ENCODE data around the gene RPL4.

RPL4 gene

DNA sequence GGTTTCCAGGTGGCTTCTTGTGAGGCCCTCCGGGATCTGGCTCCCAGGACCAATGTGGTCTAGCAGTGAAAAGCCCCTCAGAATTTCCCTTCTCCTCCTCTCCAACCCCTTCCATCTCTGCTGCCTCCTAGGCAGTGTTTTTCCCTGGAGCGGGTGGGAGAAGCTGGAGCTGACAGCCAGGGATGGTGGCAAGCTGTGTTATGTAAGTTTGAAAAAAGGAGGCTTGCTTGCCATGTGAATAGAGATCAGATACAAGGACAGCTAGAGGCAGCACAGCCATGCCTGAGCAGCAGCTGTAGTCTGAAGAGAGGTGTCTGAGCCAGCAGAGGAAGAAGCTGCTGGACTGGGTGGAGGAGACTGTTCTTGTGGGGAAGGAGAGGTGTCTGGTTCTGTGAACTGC, 27.6 kb downstream of the RPL4 start:
- Histone ChIP-seq H3K23ac (ENCODE audit: low read depth, low read length, poor library complexity) (peak overlapping the region; percentile 29), H3K4me1 (ENCODE audit: control insufficient read depth in 2 of 2, insufficient read depth in 1 of 2, low read depth in 1 of 2, low read length in 2 of 2) (peaks cover 6 to 16% of the 10 kb centered on the region in 2 donors), H2AFZ (ENCODE audit: low read length) (no peak overlapping the region), H2BK5ac (ENCODE audit: low read length) (no peak overlapping the region), H3K18ac (ENCODE audit: low read length) (no peak overlapping the region), H3K4me2 (ENCODE audit: insufficient read depth, low read length, poor library complexity, severe bottlenecking) (no peak overlapping the region), H3K27me3 (ENCODE audit: control insufficient read depth in 3 of 3, insufficient read depth in 3 of 3, low read depth in 1 of 3, low read length in 3 of 3) (no peaks in the 10 kb centered on the region), H4K8ac (ENCODE audit: low read depth, low read length) (no peak overlapping the region), H4K91ac (ENCODE audit: low read depth, low read length, poor library complexity) (no peak overlapping the region), H3K36me3 (replicated peaks in 1 of 2; ENCODE audit: control insufficient read depth in 2 of 2, insufficient read depth in 2 of 2, low read length in 2 of 2) (peaks cover 6 to 9% of the 10 kb centered on the region in 2 donors), H2AK5ac (ENCODE audit: low read depth, low read length) (no peak overlapping the region), H3K9ac (ENCODE audit: low read depth, low read length, poor library complexity) (no peak overlapping the region), H2BK120ac (ENCODE audit: low read depth, low read length) (no peak overlapping the region), H3K4ac (ENCODE audit: low read length) (no peak overlapping the region), H3K9me3 (replicated peaks in 1 of 2; ENCODE audit: control insufficient read depth in 2 of 2, insufficient read depth in 1 of 2, low read depth in 1 of 2, low read length in 2 of 2) (peaks cover 0 to 2% of the 10 kb centered on the region in 2 donors), H3K14ac (ENCODE audit: low read length) (no peak overlapping the region), H3K27ac (replicated peaks; ENCODE audit: low read length) (no peak overlapping the region), H2BK12ac (ENCODE audit: low read length) (no peak overlapping the region), H3K4me3 (ENCODE audit: low read length in 2 of 2) (no peak overlapping the region), H2BK15ac (ENCODE audit: low read length) (no peak overlapping the region), H3K79me1 (ENCODE audit: low read depth, low read length) (peaks cover 4% of the 10 kb centered on the region)
- no CpG with 5 or more reads among the region's 2 CpGs for WGBS, 2 donors (ENCODE audit: extremely low coverage in 2 of 2, insufficient read length in 2 of 2, insufficient replicate concordance in 1 of 2)
- no peak for DNase-seq (ENCODE audit: low spot score)

DNA sequence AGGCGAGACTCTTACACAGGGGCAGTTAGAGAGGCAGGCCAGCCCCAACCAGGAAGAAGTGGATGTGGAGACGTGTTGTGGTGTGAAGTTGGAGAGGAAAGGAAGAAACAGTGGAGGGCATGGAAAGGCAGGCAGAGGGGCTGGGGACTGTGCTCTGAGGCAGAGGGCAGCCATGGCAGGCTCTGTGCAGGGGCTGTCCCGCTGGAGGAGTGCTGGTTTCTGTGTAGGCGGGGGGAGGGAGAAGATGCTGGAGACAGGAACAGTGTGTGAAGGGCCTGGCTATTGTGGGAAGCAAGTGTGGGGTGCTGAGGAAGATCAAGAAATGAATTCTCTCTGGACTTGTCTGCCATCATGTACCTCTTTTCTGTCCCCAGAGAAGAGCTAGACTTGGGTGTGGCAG, 28.1 kb downstream of the RPL4 start:
- no peaks in the 10 kb centered on the region for H3K27me3 ChIP-seq (ENCODE audit: control insufficient read depth in 3 of 3, insufficient read depth in 3 of 3, low read depth in 1 of 3, low read length in 3 of 3)
- H3K27ac ChIP-seq (replicated peaks; ENCODE audit: low read length), result no peak overlapping the region
- H4K91ac ChIP-seq (ENCODE audit: low read depth, low read length, poor library complexity), result no peak overlapping the region
- H3K9ac ChIP-seq (ENCODE audit: low read depth, low read length, poor library complexity), result no peak overlapping the region
- H3K79me1 ChIP-seq (ENCODE audit: low read depth, low read length), result peaks cover 4% of the 10 kb centered on the region
- H3K36me3 ChIP-seq (replicated peaks in 1 of 2; ENCODE audit: control insufficient read depth in 2 of 2, insufficient read depth in 2 of 2, low read length in 2 of 2), result peaks cover 1 to 5% of the 10 kb centered on the region in 2 donors
- no peak overlapping the region for H4K8ac ChIP-seq (ENCODE audit: low read depth, low read length)
- DNase-seq (ENCODE audit: low spot score), result no peak
- no peak overlapping the region for H2BK12ac ChIP-seq (ENCODE audit: low read length)
- no peak overlapping the region for H3K23ac ChIP-seq (ENCODE audit: low read depth, low read length, poor library complexity)
- H3K4me1 ChIP-seq (ENCODE audit: control insufficient read depth in 2 of 2, insufficient read depth in 1 of 2, low read depth in 1 of 2, low read length in 2 of 2), result peaks cover 6 to 16% of the 10 kb centered on the region in 2 donors
- no peak overlapping the region for H2BK15ac ChIP-seq (ENCODE audit: low read length)
- no peak overlapping the region for H2AFZ ChIP-seq (ENCODE audit: low read length)
- no peak overlapping the region for H3K4ac ChIP-seq (ENCODE audit: low read length)
- peak overlapping the region; percentile 40 for H3K18ac ChIP-seq (ENCODE audit: low read length)
- no peak overlapping the region for H2BK5ac ChIP-seq (ENCODE audit: low read length)
- no peak overlapping the region for H3K14ac ChIP-seq (ENCODE audit: low read length)
- no peak overlapping the region for H3K4me3 ChIP-seq (ENCODE audit: low read length in 2 of 2)
- H3K9me3 ChIP-seq (replicated peaks in 1 of 2; ENCODE audit: control insufficient read depth in 2 of 2, insufficient read depth in 1 of 2, low read depth in 1 of 2, low read length in 2 of 2), result peaks cover 0 to 2% of the 10 kb centered on the region in 2 donors
- H2AK5ac ChIP-seq (ENCODE audit: low read depth, low read length), result no peak overlapping the region
- no CpG with 5 or more reads among the region's 4 CpGs for WGBS, 2 donors (ENCODE audit: extremely low coverage in 2 of 2, insufficient read length in 2 of 2, insufficient replicate concordance in 1 of 2)
- H2BK120ac ChIP-seq (ENCODE audit: low read depth, low read length), result no peak overlapping the region
- H3K4me2 ChIP-seq (ENCODE audit: insufficient read depth, low read length, poor library complexity, severe bottlenecking), result no peak overlapping the region

DNA sequence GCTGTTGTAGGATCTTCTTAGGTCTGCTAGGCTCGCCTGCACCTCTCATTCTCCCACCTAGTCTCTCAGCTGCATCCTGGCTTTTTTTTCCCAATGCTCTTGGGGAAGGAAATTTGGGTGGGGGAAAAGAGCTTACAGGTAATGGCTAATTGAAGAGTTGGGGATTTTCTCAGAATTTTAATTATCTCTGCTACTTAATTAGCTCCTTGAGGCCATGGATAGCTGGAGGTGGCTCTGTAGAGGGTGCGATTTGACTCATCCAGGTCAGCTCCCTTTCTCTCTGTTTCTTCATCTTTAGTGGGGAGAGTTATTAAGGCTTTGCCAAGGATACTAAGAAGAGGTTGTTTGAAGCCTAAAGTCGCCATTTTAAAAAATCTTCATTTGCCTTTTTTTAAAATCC, 29.7 kb downstream of the RPL4 start:
- Histone ChIP-seq H2BK15ac (ENCODE audit: low read length) (no peak overlapping the region), H3K36me3 (replicated peaks in 1 of 2; ENCODE audit: control insufficient read depth in 2 of 2, insufficient read depth in 2 of 2, low read length in 2 of 2) (peaks cover 0 to 7% of the 10 kb centered on the region in 2 donors), H4K91ac (ENCODE audit: low read depth, low read length, poor library complexity) (no peak overlapping the region), H3K9ac (ENCODE audit: low read depth, low read length, poor library complexity) (no peak overlapping the region), H2BK120ac (ENCODE audit: low read depth, low read length) (no peak overlapping the region), H2AFZ (ENCODE audit: low read length) (no peak overlapping the region), H3K4me3 (ENCODE audit: low read length in 2 of 2) (no peak overlapping the region), H4K8ac (ENCODE audit: low read depth, low read length) (no peak overlapping the region), H3K23ac (ENCODE audit: low read depth, low read length, poor library complexity) (no peak overlapping the region), H3K27me3 (ENCODE audit: control insufficient read depth in 3 of 3, insufficient read depth in 3 of 3, low read depth in 1 of 3, low read length in 3 of 3) (no peaks in the 10 kb centered on the region), H3K4me1 (ENCODE audit: control insufficient read depth in 2 of 2, insufficient read depth in 1 of 2, low read depth in 1 of 2, low read length in 2 of 2) (peaks cover 6 to 18% of the 10 kb centered on the region in 2 donors), H2BK5ac (ENCODE audit: low read length) (no peak overlapping the region), H2AK5ac (ENCODE audit: low read depth, low read length) (no peak overlapping the region), H2BK12ac (ENCODE audit: low read length) (no peak overlapping the region), H3K4ac (ENCODE audit: low read length) (no peak overlapping the region), H3K4me2 (ENCODE audit: insufficient read depth, low read length, poor library complexity, severe bottlenecking) (no peak overlapping the region), H3K18ac (ENCODE audit: low read length) (no peak overlapping the region), H3K27ac (replicated peaks; ENCODE audit: low read length) (no peak overlapping the region), H3K9me3 (replicated peaks in 1 of 2; ENCODE audit: control insufficient read depth in 2 of 2, insufficient read depth in 1 of 2, low read depth in 1 of 2, low read length in 2 of 2) (peaks cover 0 to 2% of the 10 kb centered on the region in 2 donors), H3K14ac (ENCODE audit: low read length) (no peak overlapping the region), H3K79me1 (ENCODE audit: low read depth, low read length) (peaks cover 4% of the 10 kb centered on the region)
- no CpG with 5 or more reads among the region's 3 CpGs for WGBS, 2 donors (ENCODE audit: extremely low coverage in 2 of 2, insufficient read length in 2 of 2, insufficient replicate concordance in 1 of 2)
- no peak for DNase-seq (ENCODE audit: low spot score)

DNA sequence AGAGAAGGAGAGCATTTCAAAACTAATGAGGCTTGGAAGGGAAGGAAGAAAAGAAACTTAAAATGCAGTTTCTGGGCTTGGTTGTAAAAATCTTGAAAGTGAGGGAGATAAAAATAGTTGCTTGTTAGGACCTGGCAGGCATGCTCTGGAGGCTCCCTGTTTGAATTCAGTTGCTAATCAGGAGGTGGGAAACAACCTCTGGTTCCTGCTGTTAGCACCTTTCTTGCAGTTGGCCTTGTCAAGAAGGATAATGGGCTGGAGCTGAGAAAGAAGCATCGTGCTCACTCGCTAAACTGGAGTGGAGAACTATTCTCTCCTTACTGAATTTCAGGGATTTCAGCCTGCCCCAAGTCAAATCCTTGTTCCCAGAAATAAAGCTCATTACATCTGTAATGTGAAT, 30.5 kb downstream of the RPL4 start:
- Histone ChIP-seq H4K8ac (ENCODE audit: low read depth, low read length) (no peak overlapping the region), H2BK120ac (ENCODE audit: low read depth, low read length) (no peak overlapping the region), H3K4me2 (ENCODE audit: insufficient read depth, low read length, poor library complexity, severe bottlenecking) (no peak overlapping the region), H3K4me3 (ENCODE audit: low read length in 2 of 2) (no peak overlapping the region), H2BK12ac (ENCODE audit: low read length) (no peak overlapping the region), H3K27me3 (ENCODE audit: control insufficient read depth in 3 of 3, insufficient read depth in 3 of 3, low read depth in 1 of 3, low read length in 3 of 3) (no peaks in the 10 kb centered on the region), H2AFZ (ENCODE audit: low read length) (no peak overlapping the region), H2BK15ac (ENCODE audit: low read length) (no peak overlapping the region), H2AK5ac (ENCODE audit: low read depth, low read length) (no peak overlapping the region), H2BK5ac (ENCODE audit: low read length) (no peak overlapping the region), H3K79me1 (ENCODE audit: low read depth, low read length) (peaks cover 1% of the 10 kb centered on the region), H3K23ac (ENCODE audit: low read depth, low read length, poor library complexity) (no peak overlapping the region), H3K4me1 (ENCODE audit: control insufficient read depth in 2 of 2, insufficient read depth in 1 of 2, low read depth in 1 of 2, low read length in 2 of 2) (peaks cover 6 to 18% of the 10 kb centered on the region in 2 donors), H4K91ac (ENCODE audit: low read depth, low read length, poor library complexity) (no peak overlapping the region), H3K18ac (ENCODE audit: low read length) (no peak overlapping the region), H3K14ac (ENCODE audit: low read length) (no peak overlapping the region), H3K9me3 (replicated peaks in 1 of 2; ENCODE audit: control insufficient read depth in 2 of 2, insufficient read depth in 1 of 2, low read depth in 1 of 2, low read length in 2 of 2) (no peaks in the 10 kb centered on the region), H3K9ac (ENCODE audit: low read depth, low read length, poor library complexity) (no peak overlapping the region), H3K4ac (ENCODE audit: low read length) (no peak overlapping the region), H3K27ac (replicated peaks; ENCODE audit: low read length) (peak overlapping the region; percentile 70), H3K36me3 (replicated peaks in 1 of 2; ENCODE audit: control insufficient read depth in 2 of 2, insufficient read depth in 2 of 2, low read length in 2 of 2) (peaks cover 0 to 7% of the 10 kb centered on the region in 2 donors)
- no CpG with 5 or more reads among the region's 2 CpGs for WGBS, 2 donors (ENCODE audit: extremely low coverage in 2 of 2, insufficient read length in 2 of 2, insufficient replicate concordance in 1 of 2)
- no peak for DNase-seq (ENCODE audit: low spot score)

All from neuronal stem cell (in vitro differentiated cells).